ENCODE results near the gene FAM76B. TPM values are rescaled to one million over a fixed set of nuclear protein-coding genes. Genes with fewer than 3 reads are reported as not detected.

Gene FAM76B
- total RNA-seq, 1 donor from 2014 or later, result 49.8 TPM

GRCh38 chr11:95734009-95734572 is 55.5 kb downstream of the FAM76B start:
- Mint-ChIP-seq H3K27ac (peak overlapping the region; percentile 65), H3K27me3 (peaks cover 6% of the 10 kb centered on the region), H3K36me3 (ENCODE audit: insufficient read depth) (no peaks in the 10 kb centered on the region), H3K4me1 (ENCODE audit: low read depth) (peaks cover 6% of the 10 kb centered on the region), H3K4me3 (ENCODE audit: low read depth) (no peak overlapping the region), H3K9me3 (ENCODE audit: low read depth) (peaks cover 3% of the 10 kb centered on the region)
- DNase-seq (ENCODE audit: low spot score, unreplicated experiment), result no peak
- TF ChIP-seq CTCF (IDR thresholded peaks at IDR 0.05; ENCODE audit: unreplicated experiment), result no peak

GRCh38 chr11:95732930-95733602 is 56.5 kb downstream of the FAM76B start:
- DNase-seq (ENCODE audit: low spot score, unreplicated experiment), result no peak
- no peak for TF ChIP-seq CTCF (IDR thresholded peaks at IDR 0.05; ENCODE audit: unreplicated experiment)
- Mint-ChIP-seq H3K4me3 (ENCODE audit: low read depth) (no peak overlapping the region), H3K9me3 (ENCODE audit: low read depth) (peaks cover 3% of the 10 kb centered on the region), H3K27me3 (peaks cover 6% of the 10 kb centered on the region), H3K36me3 (ENCODE audit: insufficient read depth) (no peaks in the 10 kb centered on the region), H3K27ac (no peak overlapping the region), H3K4me1 (ENCODE audit: low read depth) (peaks cover 6% of the 10 kb centered on the region)

GRCh38 chr11:95729462-95729861 is 60.1 kb downstream of the FAM76B start:
- Mint-ChIP-seq H3K4me1 (ENCODE audit: low read depth) (peaks cover 6% of the 10 kb centered on the region), H3K27ac (no peak overlapping the region), H3K36me3 (ENCODE audit: insufficient read depth) (no peaks in the 10 kb centered on the region), H3K9me3 (ENCODE audit: low read depth) (peaks cover 3% of the 10 kb centered on the region), H3K4me3 (ENCODE audit: low read depth) (no peak overlapping the region), H3K27me3 (peaks cover 4% of the 10 kb centered on the region)
- TF ChIP-seq CTCF (IDR thresholded peaks at IDR 0.05; ENCODE audit: unreplicated experiment), result no peak
- DNase-seq (ENCODE audit: low spot score, unreplicated experiment), result no peak

- peaks cover 3% of the 10 kb centered on the region for H3K9me3 Mint-ChIP-seq (ENCODE audit: low read depth)
- H3K36me3 Mint-ChIP-seq (ENCODE audit: insufficient read depth), result no peaks in the 10 kb centered on the region
- peaks cover 4% of the 10 kb centered on the region for H3K27me3 Mint-ChIP-seq
- DNase-seq (ENCODE audit: low spot score, unreplicated experiment), result no peak
- TF ChIP-seq CTCF (IDR thresholded peaks at IDR 0.05; ENCODE audit: unreplicated experiment), result no peak
- no peak overlapping the region for H3K4me3 Mint-ChIP-seq (ENCODE audit: low read depth)
- H3K4me1 Mint-ChIP-seq (ENCODE audit: low read depth), result peaks cover under 1% of the 10 kb centered on the region
- H3K27ac Mint-ChIP-seq, result no peak overlapping the region
These were observed 60.8 kb downstream of the FAM76B start for GRCh38 chr11:95728790-95729189.

GRCh38 chr11:95728094-95728493 is 61.5 kb downstream of the FAM76B start:
- H3K9me3 Mint-ChIP-seq (ENCODE audit: low read depth), result peaks cover 3% of the 10 kb centered on the region

More at GRCh38 chr11:95728094-95728493, 61.5 kb downstream of the FAM76B start:
- H3K4me3 Mint-ChIP-seq (ENCODE audit: low read depth), result no peak overlapping the region
- peaks cover 4% of the 10 kb centered on the region for H3K27me3 Mint-ChIP-seq
- DNase-seq (ENCODE audit: low spot score, unreplicated experiment), result no peak
- no peaks in the 10 kb centered on the region for H3K4me1 Mint-ChIP-seq (ENCODE audit: low read depth)
- no peak overlapping the region for H3K27ac Mint-ChIP-seq
- TF ChIP-seq CTCF (IDR thresholded peaks at IDR 0.05; ENCODE audit: unreplicated experiment), result no peak
- H3K36me3 Mint-ChIP-seq (ENCODE audit: insufficient read depth), result no peaks in the 10 kb centered on the region
